MCF 10A (cell line): ENCODE measurements around the gene YWHAE. TPM values are rescaled to one million over a fixed set of nuclear protein-coding genes. Genes with fewer than 3 reads are reported as not detected.

Source experiments
- BruUV-seq: library from RNA; stranded (reverse); fragments of 400-500 nt; replicated peaks from 2 replicates; lab custom pipeline; 2021; lab: Mats Ljungman, UMichigan
- CTCF ChIA-PET: fragments of 300-600 bp; sonication (Branson Sonifier 250); formaldehyde crosslinking; extraction: SDS; loops from one replicate; lab custom pipeline; 2021; ENCODE audit warnings: antibody characterized with exemption, inconsistent platforms; lab: Yijun Ruan, JAX
- POLR2A ChIA-PET: fragments of 300-600, 350-650 bp; sonication (Branson Sonifier 250); formaldehyde crosslinking; extraction: SDS; loops from one replicate; lab custom pipeline; 2020; ENCODE audit warnings: antibody characterized with exemption, inconsistent platforms; lab: Yijun Ruan, JAX
- DNase-seq: peaks from one replicate; pipeline ENCODE4 v3.0.0-alpha.2; 2018; ENCODE audit not compliant: unreplicated experiment
- H3K27ac Mint-ChIP-seq: one replicate; pipeline ENCODE4 v1.8.0; 2022; ENCODE audit warnings: mild to moderate bottlenecking, low read depth, mixed read lengths; ENCODE audit not compliant: unreplicated experiment
- H3K27me3 Mint-ChIP-seq: one replicate; pipeline ENCODE4 v1.8.0; 2022; ENCODE audit warnings: mixed read lengths; ENCODE audit not compliant: insufficient read depth, unreplicated experiment
- H3K36me3 Mint-ChIP-seq: one replicate; pipeline ENCODE4 v1.8.0; 2022; ENCODE audit warnings: mild to moderate bottlenecking, moderate library complexity, mixed read lengths; ENCODE audit not compliant: insufficient read depth, unreplicated experiment
- H3K4me1 Mint-ChIP-seq: one replicate; pipeline ENCODE4 v1.8.0; 2022; ENCODE audit warnings: mixed read lengths; ENCODE audit not compliant: insufficient read depth, unreplicated experiment
- H3K4me3 Mint-ChIP-seq: one replicate; pipeline ENCODE4 v1.8.0; 2022; ENCODE audit warnings: mild to moderate bottlenecking, moderate library complexity, mixed read lengths; ENCODE audit not compliant: unreplicated experiment
- H3K9me3 Mint-ChIP-seq: one replicate; pipeline ENCODE4 v1.8.0; 2022; ENCODE audit warnings: mixed read lengths; ENCODE audit not compliant: unreplicated experiment
- intact Hi-C: fragments of 100-400 bp; cut with micrococcal nuclease; formaldehyde crosslinking; loops from 2 replicates; pipeline ENCODE4 v1.14.1; 2022
- total RNA-seq: library from RNA; stranded (reverse); gene quantifications from 2 replicates; pipeline ENCODE4 v1.2.3, GENCODE V29; 2022
- TF ChIP-seq, protein P1 (sequence below): fragments of 200-600 bp; IDR thresholded peaks from one replicate; pipeline ENCODE4 v1.8.0; 2022; ENCODE audit warnings: antibody characterized with exemption, mild to moderate bottlenecking; ENCODE audit not compliant: unreplicated experiment

The YWHAE gene
- total RNA-seq, 1 experiment from 2014 or later: 813 TPM

DNA sequence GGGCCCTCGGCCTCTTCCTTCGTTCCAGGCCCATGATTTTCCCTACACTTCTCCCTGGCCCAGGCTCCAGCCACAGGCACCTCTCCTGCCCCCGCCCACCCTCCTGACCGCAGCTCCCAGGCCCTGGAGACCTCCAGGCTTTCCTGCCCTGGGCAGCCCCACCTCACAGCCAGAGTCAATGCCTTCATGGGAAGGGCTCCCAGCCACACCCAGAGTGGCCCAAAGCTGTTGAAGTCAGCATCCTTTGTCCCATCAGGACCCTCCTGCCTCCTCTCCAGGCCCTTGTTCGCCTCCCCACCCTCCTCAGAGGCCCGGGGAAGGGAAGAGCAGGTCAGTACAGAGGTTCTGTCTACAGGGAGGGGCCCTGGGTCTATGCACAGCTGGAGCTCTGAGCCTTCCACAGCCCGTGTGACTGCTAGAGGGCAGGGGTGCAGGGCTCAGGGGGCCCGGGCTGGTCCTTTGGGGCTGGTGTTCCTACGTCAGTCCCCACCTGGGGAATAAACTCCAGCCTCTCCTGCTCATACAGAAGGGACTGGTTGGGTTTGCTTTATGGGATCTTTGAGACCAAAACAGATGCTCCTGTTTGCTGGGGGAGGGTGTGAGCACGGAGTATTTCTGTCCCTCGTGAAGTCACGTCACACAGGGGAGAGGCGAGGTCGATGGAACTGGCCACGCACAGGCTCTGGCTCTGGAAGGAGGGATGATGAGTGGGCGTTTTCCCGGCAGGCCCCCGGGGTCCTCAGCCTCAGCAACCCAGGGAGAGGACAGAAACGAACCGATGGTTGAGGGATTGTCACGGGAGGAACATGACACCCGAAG lies 100.3 kb downstream of the YWHAE start:
- CTCF ChIA-PET: no interaction called here
- Mint-ChIP-seq H3K27me3 (peaks cover 13% of the 10 kb centered on the region), H3K36me3 (no peaks in the 10 kb centered on the region), H3K4me1 (no peaks in the 10 kb centered on the region), H3K9me3 (no peaks in the 10 kb centered on the region), H3K27ac (no peak overlapping the region), H3K4me3 (no peak overlapping the region)
- no peak for DNase-seq
- BruUV-seq: no TSS peak
- intact Hi-C loops: no loop called here
- POLR2A ChIA-PET: no interaction called here
- TF ChIP-seq, protein P1, sequence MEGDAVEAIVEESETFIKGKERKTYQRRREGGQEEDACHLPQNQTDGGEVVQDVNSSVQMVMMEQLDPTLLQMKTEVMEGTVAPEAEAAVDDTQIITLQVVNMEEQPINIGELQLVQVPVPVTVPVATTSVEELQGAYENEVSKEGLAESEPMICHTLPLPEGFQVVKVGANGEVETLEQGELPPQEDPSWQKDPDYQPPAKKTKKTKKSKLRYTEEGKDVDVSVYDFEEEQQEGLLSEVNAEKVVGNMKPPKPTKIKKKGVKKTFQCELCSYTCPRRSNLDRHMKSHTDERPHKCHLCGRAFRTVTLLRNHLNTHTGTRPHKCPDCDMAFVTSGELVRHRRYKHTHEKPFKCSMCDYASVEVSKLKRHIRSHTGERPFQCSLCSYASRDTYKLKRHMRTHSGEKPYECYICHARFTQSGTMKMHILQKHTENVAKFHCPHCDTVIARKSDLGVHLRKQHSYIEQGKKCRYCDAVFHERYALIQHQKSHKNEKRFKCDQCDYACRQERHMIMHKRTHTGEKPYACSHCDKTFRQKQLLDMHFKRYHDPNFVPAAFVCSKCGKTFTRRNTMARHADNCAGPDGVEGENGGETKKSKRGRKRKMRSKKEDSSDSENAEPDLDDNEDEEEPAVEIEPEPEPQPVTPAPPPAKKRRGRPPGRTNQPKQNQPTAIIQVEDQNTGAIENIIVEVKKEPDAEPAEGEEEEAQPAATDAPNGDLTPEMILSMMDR: no peak

DNA sequence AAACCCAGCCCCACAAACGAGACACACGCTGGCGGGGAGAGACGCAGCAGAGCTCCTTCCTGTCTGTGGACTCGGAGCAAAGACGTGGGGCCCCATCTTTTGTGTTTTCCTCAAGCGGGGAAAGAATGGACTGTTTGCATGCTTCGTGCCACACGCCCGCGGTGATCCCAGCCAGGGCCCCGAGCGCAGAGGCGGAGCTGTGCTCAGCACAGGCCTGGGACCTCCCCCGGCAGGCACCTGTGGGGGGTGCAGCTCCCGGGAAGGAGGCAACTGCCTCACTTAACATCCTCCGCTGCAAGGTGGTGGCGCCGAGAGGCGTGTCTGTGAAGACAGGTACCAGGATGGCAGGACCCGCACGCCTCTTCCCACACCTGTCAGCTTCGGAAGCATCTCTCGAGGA lies 101.4 kb downstream of the YWHAE start:
- DNase-seq: no peak
- TF ChIP-seq, protein P1: no peak
- H3K4me3 Mint-ChIP-seq: no peak overlapping the region
- CTCF ChIA-PET: interaction anchor here (0.9 kb wide), 1 partner anchor 23 kb away, joined by 3 read pairs; no protein-coding TSS in a partner anchor
- no TSS peak for BruUV-seq
- POLR2A ChIA-PET: no interaction called here
- no peaks in the 10 kb centered on the region for H3K36me3 Mint-ChIP-seq
- H3K4me1 Mint-ChIP-seq: no peaks in the 10 kb centered on the region
- no peaks in the 10 kb centered on the region for H3K9me3 Mint-ChIP-seq
- no peak overlapping the region for H3K27ac Mint-ChIP-seq
- H3K27me3 Mint-ChIP-seq: peaks cover 13% of the 10 kb centered on the region
- intact Hi-C loops: no loop called here

Other genes starting within 250 kb of the YWHAE start
- gene ABR, start 220.2 kb downstream of the YWHAE start, total RNA-seq: 44.7 and 54.2 TPM in 2 replicates
- gene BHLHA9, start 129.8 kb downstream of the YWHAE start, total RNA-seq: not detected in 2 replicates
- gene TRARG1, start 120.6 kb downstream of the YWHAE start, total RNA-seq: not detected in 2 replicates
- gene CRK, start 56.0 kb upstream of the YWHAE start, total RNA-seq: 70.6 and 82.9 TPM in 2 replicates
- 175 and 216 TPM in 2 replicates for gene MYO1C, start 92.5 kb upstream of the YWHAE start, total RNA-seq
- 25.5 and 28.9 TPM in 2 replicates for gene INPP5K, start 116.4 kb upstream of the YWHAE start, total RNA-seq
- gene PITPNA, start 162.6 kb upstream of the YWHAE start, total RNA-seq: 79.6 and 99.8 TPM in 2 replicates
- 3.1 and 5.6 TPM in 2 replicates for gene SLC43A2, start 228.6 kb upstream of the YWHAE start, total RNA-seq
- gene SCARF1, start 245.5 kb upstream of the YWHAE start, total RNA-seq: 0.40 and 0.47 TPM in 2 replicates
- 1.6 and 2.6 TPM in 2 replicates for gene RILP, start 249.6 kb upstream of the YWHAE start, total RNA-seq